H1 (cell line): ENCODE data around the gene ZFP3.

Experiments
- CHD2 ChIP-seq: IDR thresholded peaks from 2 replicates; pipeline ENCODE4 v1.6.1; 2012; ENCODE audit warnings: low read length, improper control_type of control experiment
- CREB1 ChIP-seq: IDR thresholded peaks from 2 replicates; pipeline ENCODE4 v1.6.1; 2012; ENCODE audit warnings: inconsistent platforms
- YY1 ChIP-seq: IDR thresholded peaks from 2 replicates; pipeline ENCODE4 v1.6.1; 2011; ENCODE audit warnings: low read depth, mild to moderate bottlenecking, low read length
- TF ChIP-seq, protein P1 (sequence below), 3 experiments: IDR thresholded peaks; 1 replicate in 2 of 3; 2 replicates in 1 of 3; pipeline versions ENCODE4 v1.5.1 to v1.6.1; 2011; ENCODE audit warnings: low read length in 3 of 3, mild to moderate bottlenecking in 3 of 3, inconsistent platforms in 2 of 3, low read depth in 1 of 3, moderate library complexity in 1 of 3; ENCODE audit not compliant: insufficient read depth in 1 of 3; ENCODE audit errors: control extremely low read depth in 1 of 3

DNA sequence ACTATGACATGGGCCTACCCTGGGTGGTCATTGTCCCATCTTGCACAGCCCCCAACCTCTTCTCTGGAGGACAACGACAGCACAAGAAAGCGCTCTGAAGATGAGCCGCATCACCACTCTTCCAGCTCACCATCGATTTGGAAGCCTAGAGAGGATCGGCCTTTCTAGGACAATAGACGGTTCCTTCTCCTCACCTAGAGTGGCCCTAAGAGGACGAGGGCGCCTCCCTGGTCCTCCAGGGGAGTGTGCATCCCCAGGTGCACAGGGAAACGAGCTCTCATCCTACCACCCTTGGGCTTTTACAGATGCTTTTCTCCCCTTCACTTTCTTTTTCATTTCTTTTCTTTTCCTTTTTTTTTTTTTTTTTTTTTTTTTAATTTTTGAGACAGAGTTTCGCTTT is 22.7 kb upstream of the ZFP3 start:
- TF ChIP-seq CREB1 (no peak), YY1 (no peak), CHD2 (no peak)
- TF ChIP-seq, protein P1, sequence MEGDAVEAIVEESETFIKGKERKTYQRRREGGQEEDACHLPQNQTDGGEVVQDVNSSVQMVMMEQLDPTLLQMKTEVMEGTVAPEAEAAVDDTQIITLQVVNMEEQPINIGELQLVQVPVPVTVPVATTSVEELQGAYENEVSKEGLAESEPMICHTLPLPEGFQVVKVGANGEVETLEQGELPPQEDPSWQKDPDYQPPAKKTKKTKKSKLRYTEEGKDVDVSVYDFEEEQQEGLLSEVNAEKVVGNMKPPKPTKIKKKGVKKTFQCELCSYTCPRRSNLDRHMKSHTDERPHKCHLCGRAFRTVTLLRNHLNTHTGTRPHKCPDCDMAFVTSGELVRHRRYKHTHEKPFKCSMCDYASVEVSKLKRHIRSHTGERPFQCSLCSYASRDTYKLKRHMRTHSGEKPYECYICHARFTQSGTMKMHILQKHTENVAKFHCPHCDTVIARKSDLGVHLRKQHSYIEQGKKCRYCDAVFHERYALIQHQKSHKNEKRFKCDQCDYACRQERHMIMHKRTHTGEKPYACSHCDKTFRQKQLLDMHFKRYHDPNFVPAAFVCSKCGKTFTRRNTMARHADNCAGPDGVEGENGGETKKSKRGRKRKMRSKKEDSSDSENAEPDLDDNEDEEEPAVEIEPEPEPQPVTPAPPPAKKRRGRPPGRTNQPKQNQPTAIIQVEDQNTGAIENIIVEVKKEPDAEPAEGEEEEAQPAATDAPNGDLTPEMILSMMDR (IDR thresholded peaks at IDR 0.05; ENCODE audit: control extremely low read depth in 1 of 3, insufficient read depth in 1 of 3, low read depth in 1 of 3, low read length in 3 of 3), result peak; percentile 41 to 58 (median 50); a peak in 3 of 4 replicates
